ENCODE measurements around the gene MED17. TPM values are rescaled to one million over a fixed set of nuclear protein-coding genes. Genes with fewer than 3 reads are reported as not detected.

The MED17 gene
- total RNA-seq, 1 experiment from 2014 or later = 29.6 TPM

DNA sequence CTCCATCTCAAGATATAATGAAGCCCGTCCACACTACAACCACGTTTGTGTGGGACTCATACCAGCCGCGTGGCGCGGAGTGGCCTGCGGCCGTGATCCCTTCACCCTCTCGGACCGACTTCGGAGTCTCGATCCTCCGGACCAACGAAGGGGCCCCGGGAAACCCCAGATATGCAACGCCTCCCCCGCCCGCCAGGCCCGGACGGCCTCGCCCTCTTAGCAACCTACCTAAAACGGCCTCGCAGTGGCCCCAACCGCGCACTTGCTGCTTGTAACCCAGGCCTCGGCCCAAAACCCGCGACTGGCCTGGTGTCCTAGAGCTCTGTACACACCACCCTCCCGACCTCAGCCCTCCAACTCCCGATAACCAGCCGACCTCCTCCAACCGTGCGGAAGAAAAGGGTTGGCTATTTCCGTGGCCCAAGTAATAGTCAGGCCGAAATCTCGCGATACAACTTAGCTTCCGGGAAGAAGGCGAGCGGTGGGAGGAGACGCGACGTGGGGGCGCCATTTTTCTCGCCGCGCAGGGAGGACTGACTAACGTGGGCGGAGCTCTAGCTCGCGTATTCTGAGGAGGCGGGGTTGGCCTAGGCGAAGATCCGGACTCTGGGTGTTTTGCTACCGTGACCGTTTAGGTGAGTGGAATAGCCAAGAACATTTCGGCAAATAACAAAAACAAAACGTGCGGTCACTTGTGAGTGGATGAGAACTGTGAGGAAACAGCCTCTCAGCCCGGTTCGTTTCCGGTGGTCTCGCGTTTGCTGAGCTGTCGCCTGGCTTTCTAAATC is 42.8 kb upstream of the MED17 start, which contains the start of the genes C11orf54 and TAF1D (continued):
- TF ChIP-seq ATF1 (CRISPR knock-in tag; IDR thresholded peaks at IDR 0.05) = 0 out of 2 replicates have a peak, but pooled peaks have one; percentile 60
- TF ChIP-seq, protein P1, sequence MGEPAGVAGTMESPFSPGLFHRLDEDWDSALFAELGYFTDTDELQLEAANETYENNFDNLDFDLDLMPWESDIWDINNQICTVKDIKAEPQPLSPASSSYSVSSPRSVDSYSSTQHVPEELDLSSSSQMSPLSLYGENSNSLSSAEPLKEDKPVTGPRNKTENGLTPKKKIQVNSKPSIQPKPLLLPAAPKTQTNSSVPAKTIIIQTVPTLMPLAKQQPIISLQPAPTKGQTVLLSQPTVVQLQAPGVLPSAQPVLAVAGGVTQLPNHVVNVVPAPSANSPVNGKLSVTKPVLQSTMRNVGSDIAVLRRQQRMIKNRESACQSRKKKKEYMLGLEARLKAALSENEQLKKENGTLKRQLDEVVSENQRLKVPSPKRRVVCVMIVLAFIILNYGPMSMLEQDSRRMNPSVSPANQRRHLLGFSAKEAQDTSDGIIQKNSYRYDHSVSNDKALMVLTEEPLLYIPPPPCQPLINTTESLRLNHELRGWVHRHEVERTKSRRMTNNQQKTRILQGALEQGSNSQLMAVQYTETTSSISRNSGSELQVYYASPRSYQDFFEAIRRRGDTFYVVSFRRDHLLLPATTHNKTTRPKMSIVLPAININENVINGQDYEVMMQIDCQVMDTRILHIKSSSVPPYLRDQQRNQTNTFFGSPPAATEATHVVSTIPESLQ (CRISPR knock-in tag; IDR thresholded peaks at IDR 0.05) = no peak
- peak; percentile 94; the same call in 1 of the 2 replicates for TF ChIP-seq PRRX2 (CRISPR knock-in tag; IDR thresholded peaks at IDR 0.05)
- TF ChIP-seq, protein P2, sequence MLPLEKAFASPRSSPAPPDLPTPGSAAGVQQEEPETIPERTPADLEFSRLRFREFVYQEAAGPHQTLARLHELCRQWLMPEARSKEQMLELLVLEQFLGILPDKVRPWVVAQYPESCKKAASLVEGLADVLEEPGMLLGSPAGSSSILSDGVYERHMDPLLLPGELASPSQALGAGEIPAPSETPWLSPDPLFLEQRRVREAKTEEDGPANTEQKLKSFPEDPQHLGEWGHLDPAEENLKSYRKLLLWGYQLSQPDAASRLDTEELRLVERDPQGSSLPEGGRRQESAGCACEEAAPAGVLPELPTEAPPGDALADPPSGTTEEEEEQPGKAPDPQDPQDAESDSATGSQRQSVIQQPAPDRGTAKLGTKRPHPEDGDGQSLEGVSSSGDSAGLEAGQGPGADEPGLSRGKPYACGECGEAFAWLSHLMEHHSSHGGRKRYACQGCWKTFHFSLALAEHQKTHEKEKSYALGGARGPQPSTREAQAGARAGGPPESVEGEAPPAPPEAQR (CRISPR knock-in tag; IDR thresholded peaks at IDR 0.05) = no peak
- TF ChIP-seq, protein P3, sequence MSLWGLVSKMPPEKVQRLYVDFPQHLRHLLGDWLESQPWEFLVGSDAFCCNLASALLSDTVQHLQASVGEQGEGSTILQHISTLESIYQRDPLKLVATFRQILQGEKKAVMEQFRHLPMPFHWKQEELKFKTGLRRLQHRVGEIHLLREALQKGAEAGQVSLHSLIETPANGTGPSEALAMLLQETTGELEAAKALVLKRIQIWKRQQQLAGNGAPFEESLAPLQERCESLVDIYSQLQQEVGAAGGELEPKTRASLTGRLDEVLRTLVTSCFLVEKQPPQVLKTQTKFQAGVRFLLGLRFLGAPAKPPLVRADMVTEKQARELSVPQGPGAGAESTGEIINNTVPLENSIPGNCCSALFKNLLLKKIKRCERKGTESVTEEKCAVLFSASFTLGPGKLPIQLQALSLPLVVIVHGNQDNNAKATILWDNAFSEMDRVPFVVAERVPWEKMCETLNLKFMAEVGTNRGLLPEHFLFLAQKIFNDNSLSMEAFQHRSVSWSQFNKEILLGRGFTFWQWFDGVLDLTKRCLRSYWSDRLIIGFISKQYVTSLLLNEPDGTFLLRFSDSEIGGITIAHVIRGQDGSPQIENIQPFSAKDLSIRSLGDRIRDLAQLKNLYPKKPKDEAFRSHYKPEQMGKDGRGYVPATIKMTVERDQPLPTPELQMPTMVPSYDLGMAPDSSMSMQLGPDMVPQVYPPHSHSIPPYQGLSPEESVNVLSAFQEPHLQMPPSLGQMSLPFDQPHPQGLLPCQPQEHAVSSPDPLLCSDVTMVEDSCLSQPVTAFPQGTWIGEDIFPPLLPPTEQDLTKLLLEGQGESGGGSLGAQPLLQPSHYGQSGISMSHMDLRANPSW (CRISPR knock-in tag; conservative IDR thresholded peaks at IDR 0.05; ENCODE audit: low read depth) = no peak
- TF ChIP-seq, protein P4, sequence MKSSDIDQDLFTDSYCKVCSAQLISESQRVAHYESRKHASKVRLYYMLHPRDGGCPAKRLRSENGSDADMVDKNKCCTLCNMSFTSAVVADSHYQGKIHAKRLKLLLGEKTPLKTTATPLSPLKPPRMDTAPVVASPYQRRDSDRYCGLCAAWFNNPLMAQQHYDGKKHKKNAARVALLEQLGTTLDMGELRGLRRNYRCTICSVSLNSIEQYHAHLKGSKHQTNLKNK (CRISPR knock-in tag; IDR thresholded peaks at IDR 0.05) = peak; percentile 81; the same call in 1 of the 2 replicates
- peak; percentile 19; the same call in 1 of the 2 replicates for TF ChIP-seq NR1H2 (CRISPR knock-in tag; IDR thresholded peaks at IDR 0.05)
- TF ChIP-seq, protein P5, sequence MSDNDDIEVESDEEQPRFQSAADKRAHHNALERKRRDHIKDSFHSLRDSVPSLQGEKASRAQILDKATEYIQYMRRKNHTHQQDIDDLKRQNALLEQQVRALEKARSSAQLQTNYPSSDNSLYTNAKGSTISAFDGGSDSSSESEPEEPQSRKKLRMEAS (CRISPR knock-in tag; IDR thresholded peaks at IDR 0.05) = peak; percentile 56
- TF ChIP-seq, protein P6, sequence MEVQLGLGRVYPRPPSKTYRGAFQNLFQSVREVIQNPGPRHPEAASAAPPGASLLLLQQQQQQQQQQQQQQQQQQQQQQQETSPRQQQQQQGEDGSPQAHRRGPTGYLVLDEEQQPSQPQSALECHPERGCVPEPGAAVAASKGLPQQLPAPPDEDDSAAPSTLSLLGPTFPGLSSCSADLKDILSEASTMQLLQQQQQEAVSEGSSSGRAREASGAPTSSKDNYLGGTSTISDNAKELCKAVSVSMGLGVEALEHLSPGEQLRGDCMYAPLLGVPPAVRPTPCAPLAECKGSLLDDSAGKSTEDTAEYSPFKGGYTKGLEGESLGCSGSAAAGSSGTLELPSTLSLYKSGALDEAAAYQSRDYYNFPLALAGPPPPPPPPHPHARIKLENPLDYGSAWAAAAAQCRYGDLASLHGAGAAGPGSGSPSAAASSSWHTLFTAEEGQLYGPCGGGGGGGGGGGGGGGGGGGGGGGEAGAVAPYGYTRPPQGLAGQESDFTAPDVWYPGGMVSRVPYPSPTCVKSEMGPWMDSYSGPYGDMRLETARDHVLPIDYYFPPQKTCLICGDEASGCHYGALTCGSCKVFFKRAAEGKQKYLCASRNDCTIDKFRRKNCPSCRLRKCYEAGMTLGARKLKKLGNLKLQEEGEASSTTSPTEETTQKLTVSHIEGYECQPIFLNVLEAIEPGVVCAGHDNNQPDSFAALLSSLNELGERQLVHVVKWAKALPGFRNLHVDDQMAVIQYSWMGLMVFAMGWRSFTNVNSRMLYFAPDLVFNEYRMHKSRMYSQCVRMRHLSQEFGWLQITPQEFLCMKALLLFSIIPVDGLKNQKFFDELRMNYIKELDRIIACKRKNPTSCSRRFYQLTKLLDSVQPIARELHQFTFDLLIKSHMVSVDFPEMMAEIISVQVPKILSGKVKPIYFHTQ (CRISPR knock-in tag; IDR thresholded peaks at IDR 0.05) = peak; percentile 97
- no peak for TF ChIP-seq OVOL2 (CRISPR knock-in tag; IDR thresholded peaks at IDR 0.05; ENCODE audit: borderline replicate concordance)
- TF ChIP-seq, protein P7, sequence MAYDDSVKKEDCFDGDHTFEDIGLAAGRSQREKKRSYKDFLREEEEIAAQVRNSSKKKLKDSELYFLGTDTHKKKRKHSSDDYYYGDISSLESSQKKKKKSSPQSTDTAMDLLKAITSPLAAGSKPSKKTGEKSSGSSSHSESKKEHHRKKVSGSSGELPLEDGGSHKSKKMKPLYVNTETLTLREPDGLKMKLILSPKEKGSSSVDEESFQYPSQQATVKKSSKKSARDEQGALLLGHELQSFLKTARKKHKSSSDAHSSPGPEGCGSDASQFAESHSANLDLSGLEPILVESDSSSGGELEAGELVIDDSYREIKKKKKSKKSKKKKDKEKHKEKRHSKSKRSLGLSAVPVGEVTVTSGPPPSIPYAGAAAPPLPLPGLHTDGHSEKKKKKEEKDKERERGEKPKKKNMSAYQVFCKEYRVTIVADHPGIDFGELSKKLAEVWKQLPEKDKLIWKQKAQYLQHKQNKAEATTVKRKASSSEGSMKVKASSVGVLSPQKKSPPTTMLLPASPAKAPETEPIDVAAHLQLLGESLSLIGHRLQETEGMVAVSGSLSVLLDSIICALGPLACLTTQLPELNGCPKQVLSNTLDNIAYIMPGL (CRISPR knock-in tag; IDR thresholded peaks at IDR 0.05) = 0 out of 2 replicates have a peak, but pooled peaks have one; percentile 67
- TF ChIP-seq, protein P8, sequence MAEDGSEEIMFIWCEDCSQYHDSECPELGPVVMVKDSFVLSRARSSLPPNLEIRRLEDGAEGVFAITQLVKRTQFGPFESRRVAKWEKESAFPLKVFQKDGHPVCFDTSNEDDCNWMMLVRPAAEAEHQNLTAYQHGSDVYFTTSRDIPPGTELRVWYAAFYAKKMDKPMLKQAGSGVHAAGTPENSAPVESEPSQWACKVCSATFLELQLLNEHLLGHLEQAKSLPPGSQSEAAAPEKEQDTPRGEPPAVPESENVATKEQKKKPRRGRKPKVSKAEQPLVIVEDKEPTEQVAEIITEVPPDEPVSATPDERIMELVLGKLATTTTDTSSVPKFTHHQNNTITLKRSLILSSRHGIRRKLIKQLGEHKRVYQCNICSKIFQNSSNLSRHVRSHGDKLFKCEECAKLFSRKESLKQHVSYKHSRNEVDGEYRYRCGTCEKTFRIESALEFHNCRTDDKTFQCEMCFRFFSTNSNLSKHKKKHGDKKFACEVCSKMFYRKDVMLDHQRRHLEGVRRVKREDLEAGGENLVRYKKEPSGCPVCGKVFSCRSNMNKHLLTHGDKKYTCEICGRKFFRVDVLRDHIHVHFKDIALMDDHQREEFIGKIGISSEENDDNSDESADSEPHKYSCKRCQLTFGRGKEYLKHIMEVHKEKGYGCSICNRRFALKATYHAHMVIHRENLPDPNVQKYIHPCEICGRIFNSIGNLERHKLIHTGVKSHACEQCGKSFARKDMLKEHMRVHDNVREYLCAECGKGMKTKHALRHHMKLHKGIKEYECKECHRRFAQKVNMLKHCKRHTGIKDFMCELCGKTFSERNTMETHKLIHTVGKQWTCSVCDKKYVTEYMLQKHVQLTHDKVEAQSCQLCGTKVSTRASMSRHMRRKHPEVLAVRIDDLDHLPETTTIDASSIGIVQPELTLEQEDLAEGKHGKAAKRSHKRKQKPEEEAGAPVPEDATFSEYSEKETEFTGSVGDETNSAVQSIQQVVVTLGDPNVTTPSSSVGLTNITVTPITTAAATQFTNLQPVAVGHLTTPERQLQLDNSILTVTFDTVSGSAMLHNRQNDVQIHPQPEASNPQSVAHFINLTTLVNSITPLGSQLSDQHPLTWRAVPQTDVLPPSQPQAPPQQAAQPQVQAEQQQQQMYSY (CRISPR knock-in tag; IDR thresholded peaks at IDR 0.05) = peak; percentile 55; the same call in 1 of the 2 replicates
- TF ChIP-seq, protein P9, sequence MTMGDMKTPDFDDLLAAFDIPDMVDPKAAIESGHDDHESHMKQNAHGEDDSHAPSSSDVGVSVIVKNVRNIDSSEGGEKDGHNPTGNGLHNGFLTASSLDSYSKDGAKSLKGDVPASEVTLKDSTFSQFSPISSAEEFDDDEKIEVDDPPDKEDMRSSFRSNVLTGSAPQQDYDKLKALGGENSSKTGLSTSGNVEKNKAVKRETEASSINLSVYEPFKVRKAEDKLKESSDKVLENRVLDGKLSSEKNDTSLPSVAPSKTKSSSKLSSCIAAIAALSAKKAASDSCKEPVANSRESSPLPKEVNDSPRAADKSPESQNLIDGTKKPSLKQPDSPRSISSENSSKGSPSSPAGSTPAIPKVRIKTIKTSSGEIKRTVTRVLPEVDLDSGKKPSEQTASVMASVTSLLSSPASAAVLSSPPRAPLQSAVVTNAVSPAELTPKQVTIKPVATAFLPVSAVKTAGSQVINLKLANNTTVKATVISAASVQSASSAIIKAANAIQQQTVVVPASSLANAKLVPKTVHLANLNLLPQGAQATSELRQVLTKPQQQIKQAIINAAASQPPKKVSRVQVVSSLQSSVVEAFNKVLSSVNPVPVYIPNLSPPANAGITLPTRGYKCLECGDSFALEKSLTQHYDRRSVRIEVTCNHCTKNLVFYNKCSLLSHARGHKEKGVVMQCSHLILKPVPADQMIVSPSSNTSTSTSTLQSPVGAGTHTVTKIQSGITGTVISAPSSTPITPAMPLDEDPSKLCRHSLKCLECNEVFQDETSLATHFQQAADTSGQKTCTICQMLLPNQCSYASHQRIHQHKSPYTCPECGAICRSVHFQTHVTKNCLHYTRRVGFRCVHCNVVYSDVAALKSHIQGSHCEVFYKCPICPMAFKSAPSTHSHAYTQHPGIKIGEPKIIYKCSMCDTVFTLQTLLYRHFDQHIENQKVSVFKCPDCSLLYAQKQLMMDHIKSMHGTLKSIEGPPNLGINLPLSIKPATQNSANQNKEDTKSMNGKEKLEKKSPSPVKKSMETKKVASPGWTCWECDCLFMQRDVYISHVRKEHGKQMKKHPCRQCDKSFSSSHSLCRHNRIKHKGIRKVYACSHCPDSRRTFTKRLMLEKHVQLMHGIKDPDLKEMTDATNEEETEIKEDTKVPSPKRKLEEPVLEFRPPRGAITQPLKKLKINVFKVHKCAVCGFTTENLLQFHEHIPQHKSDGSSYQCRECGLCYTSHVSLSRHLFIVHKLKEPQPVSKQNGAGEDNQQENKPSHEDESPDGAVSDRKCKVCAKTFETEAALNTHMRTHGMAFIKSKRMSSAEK (CRISPR knock-in tag; IDR thresholded peaks at IDR 0.05; ENCODE audit: borderline replicate concordance) = peak; percentile 67; the same call in 1 of the 2 replicates

Measured in WTC11 (cell line).